MCF 10A (cell line): ENCODE data around the gene SLC8A3. TPM values are rescaled to one million over a fixed set of nuclear protein-coding genes. Genes with fewer than 3 reads are reported as not detected.

Experiments used
- BruUV-seq: library from RNA; stranded (reverse); fragments of 400-500 nt; replicated peaks from 2 replicates; lab custom pipeline; 2021; lab: Mats Ljungman, UMichigan
- CTCF ChIA-PET: fragments of 300-600 bp; sonication (Branson Sonifier 250); formaldehyde crosslinking; extraction: SDS; loops from one replicate; lab custom pipeline; 2021; ENCODE audit warnings: antibody characterized with exemption, inconsistent platforms; lab: Yijun Ruan, JAX
- POLR2A ChIA-PET: fragments of 300-600, 350-650 bp; sonication (Branson Sonifier 250); formaldehyde crosslinking; extraction: SDS; loops from one replicate; lab custom pipeline; 2020; ENCODE audit warnings: antibody characterized with exemption, inconsistent platforms; lab: Yijun Ruan, JAX
- DNase-seq: peaks from one replicate; pipeline ENCODE4 v3.0.0-alpha.2; 2018; ENCODE audit not compliant: unreplicated experiment
- H3K27ac Mint-ChIP-seq: one replicate; pipeline ENCODE4 v1.8.0; 2022; ENCODE audit warnings: mild to moderate bottlenecking, low read depth, mixed read lengths; ENCODE audit not compliant: unreplicated experiment
- H3K27me3 Mint-ChIP-seq: one replicate; pipeline ENCODE4 v1.8.0; 2022; ENCODE audit warnings: mixed read lengths; ENCODE audit not compliant: insufficient read depth, unreplicated experiment
- H3K36me3 Mint-ChIP-seq: one replicate; pipeline ENCODE4 v1.8.0; 2022; ENCODE audit warnings: mild to moderate bottlenecking, moderate library complexity, mixed read lengths; ENCODE audit not compliant: insufficient read depth, unreplicated experiment
- H3K4me1 Mint-ChIP-seq: one replicate; pipeline ENCODE4 v1.8.0; 2022; ENCODE audit warnings: mixed read lengths; ENCODE audit not compliant: insufficient read depth, unreplicated experiment
- H3K4me3 Mint-ChIP-seq: one replicate; pipeline ENCODE4 v1.8.0; 2022; ENCODE audit warnings: mild to moderate bottlenecking, moderate library complexity, mixed read lengths; ENCODE audit not compliant: unreplicated experiment
- H3K9me3 Mint-ChIP-seq: one replicate; pipeline ENCODE4 v1.8.0; 2022; ENCODE audit warnings: mixed read lengths; ENCODE audit not compliant: unreplicated experiment
- CTCF ChIP-seq: fragments of 200-600 bp; IDR thresholded peaks from one replicate; pipeline ENCODE4 v1.8.0; 2022; ENCODE audit warnings: antibody characterized with exemption, mild to moderate bottlenecking; ENCODE audit not compliant: unreplicated experiment
- intact Hi-C: fragments of 100-400 bp; cut with micrococcal nuclease; formaldehyde crosslinking; loops from 2 replicates; pipeline ENCODE4 v1.14.1; 2022
- total RNA-seq: library from RNA; stranded (reverse); gene quantifications from 2 replicates; pipeline ENCODE4 v1.2.3, GENCODE V29; 2022

SLC8A3 gene
- total RNA-seq, 1 experiment from 2014 or later, result not detected

- Mint-ChIP-seq H3K9me3 (no peaks in the 10 kb centered on the region), H3K36me3 (peaks cover 6% of the 10 kb centered on the region), H3K4me1 (peaks cover 32% of the 10 kb centered on the region), H3K27ac (peak overlapping the region; percentile 59), H3K4me3 (no peak overlapping the region), H3K27me3 (no peaks in the 10 kb centered on the region)
- intact Hi-C loops, result no loop called here
- POLR2A ChIA-PET, result no interaction called here
- TF ChIP-seq CTCF, result no peak
- CTCF ChIA-PET, result no interaction called here
- no peak for DNase-seq
- BruUV-seq, result no TSS peak
Measured at GRCh38 chr14:70002589-70003346, 186.0 kb downstream of the SLC8A3 start.

- H3K4me1 Mint-ChIP-seq, result peaks cover 47% of the 10 kb centered on the region
- no peak for TF ChIP-seq CTCF
- H3K9me3 Mint-ChIP-seq, result no peaks in the 10 kb centered on the region
- ChIA-PET CTCF (interaction anchor here (0.7 to 1.0 kb wide), 2 partner anchors 28 to 41 kb away, joined by 3 read pairs; no protein-coding TSS in a partner anchor), POLR2A (interaction anchor here (0.7 to 4.8 kb wide), 5 partner anchors 10 to 596 kb away, joined by 3 to 66 read pairs (median 5); no protein-coding TSS in a partner anchor)
- DNase-seq, result no peak
- intact Hi-C loops, result no loop called here
- peaks cover 6% of the 10 kb centered on the region for H3K36me3 Mint-ChIP-seq
- no TSS peak for BruUV-seq
- H3K27me3 Mint-ChIP-seq, result no peaks in the 10 kb centered on the region
- peak overlapping the region; percentile 95 for H3K27ac Mint-ChIP-seq
- no peak overlapping the region for H3K4me3 Mint-ChIP-seq
Measured at GRCh38 chr14:70000601-70001000, 188.2 kb downstream of the SLC8A3 start.

- H3K27ac Mint-ChIP-seq, result peak overlapping the region; percentile 95
- no TSS peak for BruUV-seq
- peak overlapping the region; percentile 50 for H3K4me3 Mint-ChIP-seq
- intact Hi-C loops, result loop anchor here (1.0 kb wide), 3 partner anchors 14 to 120 kb away; partner anchors contain the start of gene SMOC1
- no peaks in the 10 kb centered on the region for H3K9me3 Mint-ChIP-seq
- no peaks in the 10 kb centered on the region for H3K27me3 Mint-ChIP-seq
- DNase-seq, result peak; percentile 100
- CTCF ChIA-PET, result interaction anchor here (0.6 to 1.1 kb wide), 3 partner anchors 12 to 181 kb away, joined by 3 read pairs; no protein-coding TSS in a partner anchor
- H3K4me1 Mint-ChIP-seq, result peaks cover 47% of the 10 kb centered on the region
- no peak for TF ChIP-seq CTCF
- POLR2A ChIA-PET, result interaction anchor here (0.6 to 4.8 kb wide), 15 partner anchors 8 to 575 kb away, joined by 3 to 66 read pairs (median 3); partner anchors contain the start of genes SMOC1 and SRSF5
- H3K36me3 Mint-ChIP-seq, result peaks cover 6% of the 10 kb centered on the region
Measured at GRCh38 chr14:69999261-69999674, 189.5 kb downstream of the SLC8A3 start.

GRCh38 chr14:69997849-69998248, 190.9 kb downstream of the SLC8A3 start:
- CTCF ChIA-PET, result interaction anchor here (0.9 to 1.8 kb wide), 3 partner anchors 12 to 30 kb away, joined by 3 to 6 read pairs (median 4); no protein-coding TSS in a partner anchor
- H3K27ac Mint-ChIP-seq, result peak overlapping the region; percentile 95
- POLR2A ChIA-PET, result interaction anchor here (0.6 to 4.8 kb wide), 9 partner anchors 12 to 219 kb away, joined by 3 to 66 read pairs (median 4); partner anchors contain the start of gene SMOC1
- BruUV-seq, result no TSS peak
- H3K4me3 Mint-ChIP-seq, result no peak overlapping the region
- H3K4me1 Mint-ChIP-seq, result peaks cover 47% of the 10 kb centered on the region
- intact Hi-C loops, result no loop called here
- peaks cover 6% of the 10 kb centered on the region for H3K36me3 Mint-ChIP-seq
- no peaks in the 10 kb centered on the region for H3K9me3 Mint-ChIP-seq
- TF ChIP-seq CTCF, result no peak
- peak; percentile 98 for DNase-seq
- H3K27me3 Mint-ChIP-seq, result no peaks in the 10 kb centered on the region
